GM12874 (cell line): ENCODE measurements around the gene TMEM59L.

Source experiments
- TF ChIP-seq, protein P1 (sequence below): IDR thresholded peaks from 2 replicates; pipeline ENCODE4 v1.5.1; 2011; ENCODE audit warnings: low read depth, mild to moderate bottlenecking, control low read depth, low read length, moderate library complexity; ENCODE audit not compliant: insufficient read depth

Gene TMEM59L

DNA sequence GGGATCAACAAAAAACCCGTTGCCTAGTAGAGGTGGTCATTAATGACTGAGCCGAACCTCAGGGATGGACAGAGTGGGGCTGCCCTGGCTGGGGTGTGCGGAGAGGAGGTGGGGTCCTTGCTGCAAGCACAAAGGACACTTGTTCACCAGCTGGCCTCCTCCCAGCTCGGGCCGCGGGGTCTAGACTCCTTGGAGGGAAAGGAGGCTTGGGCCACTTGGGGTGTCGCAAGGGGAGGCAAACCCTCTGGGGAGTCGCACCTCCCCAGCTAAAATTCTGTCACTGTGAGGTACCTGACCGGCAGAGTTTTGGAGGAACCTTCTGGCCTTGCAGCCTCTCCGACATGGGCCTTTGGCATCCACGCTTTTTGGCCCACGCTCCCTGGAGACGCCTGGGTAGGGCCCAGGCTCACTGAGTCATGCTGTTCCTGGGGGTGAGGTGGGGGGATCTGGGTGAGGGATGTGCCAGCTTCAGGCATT is 32.4 kb downstream of the TMEM59L start:
- TF ChIP-seq, protein P1, sequence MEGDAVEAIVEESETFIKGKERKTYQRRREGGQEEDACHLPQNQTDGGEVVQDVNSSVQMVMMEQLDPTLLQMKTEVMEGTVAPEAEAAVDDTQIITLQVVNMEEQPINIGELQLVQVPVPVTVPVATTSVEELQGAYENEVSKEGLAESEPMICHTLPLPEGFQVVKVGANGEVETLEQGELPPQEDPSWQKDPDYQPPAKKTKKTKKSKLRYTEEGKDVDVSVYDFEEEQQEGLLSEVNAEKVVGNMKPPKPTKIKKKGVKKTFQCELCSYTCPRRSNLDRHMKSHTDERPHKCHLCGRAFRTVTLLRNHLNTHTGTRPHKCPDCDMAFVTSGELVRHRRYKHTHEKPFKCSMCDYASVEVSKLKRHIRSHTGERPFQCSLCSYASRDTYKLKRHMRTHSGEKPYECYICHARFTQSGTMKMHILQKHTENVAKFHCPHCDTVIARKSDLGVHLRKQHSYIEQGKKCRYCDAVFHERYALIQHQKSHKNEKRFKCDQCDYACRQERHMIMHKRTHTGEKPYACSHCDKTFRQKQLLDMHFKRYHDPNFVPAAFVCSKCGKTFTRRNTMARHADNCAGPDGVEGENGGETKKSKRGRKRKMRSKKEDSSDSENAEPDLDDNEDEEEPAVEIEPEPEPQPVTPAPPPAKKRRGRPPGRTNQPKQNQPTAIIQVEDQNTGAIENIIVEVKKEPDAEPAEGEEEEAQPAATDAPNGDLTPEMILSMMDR, result no peak

DNA sequence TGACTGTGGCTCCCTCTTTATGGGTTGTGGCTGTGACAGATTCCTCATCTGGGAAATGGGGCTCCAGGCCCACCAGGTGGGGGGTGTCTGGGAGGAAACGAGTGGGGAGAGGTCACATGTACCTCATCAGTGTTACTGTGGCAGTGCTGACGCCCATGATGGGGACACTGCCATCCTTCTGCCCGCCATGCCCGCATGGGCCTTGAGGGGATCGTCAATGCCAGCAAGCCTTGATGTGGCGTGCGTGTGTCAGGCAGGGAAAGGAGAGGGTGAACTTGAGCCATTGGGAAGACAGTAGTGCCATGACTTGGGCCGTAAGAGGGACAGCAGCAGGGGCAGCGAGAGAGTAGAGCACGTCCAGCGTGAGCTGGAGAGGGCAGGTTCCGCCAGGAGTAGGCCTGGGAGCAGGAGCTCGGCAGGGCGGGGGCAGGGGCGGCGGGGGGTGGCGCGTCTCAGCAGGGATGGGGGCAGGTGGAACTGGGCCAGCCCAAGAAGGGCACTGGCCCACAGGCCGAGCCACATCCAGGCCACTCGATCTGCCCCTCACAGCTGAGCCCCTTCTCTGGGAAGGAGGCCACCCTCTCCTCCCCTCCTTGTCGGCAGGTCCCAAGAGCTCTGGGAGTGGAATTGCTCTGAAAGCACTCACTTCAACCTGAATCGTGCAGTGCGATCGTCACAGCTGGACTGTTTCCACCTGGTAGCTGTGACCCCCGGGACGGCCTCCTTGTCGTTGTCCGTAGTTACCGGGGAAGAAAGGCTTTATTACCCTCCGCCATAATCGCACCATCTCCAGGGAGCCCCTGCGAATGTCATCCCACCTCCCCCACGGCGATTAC is 34.1 kb downstream of the TMEM59L start:
- TF ChIP-seq, protein P1, result no peak

DNA sequence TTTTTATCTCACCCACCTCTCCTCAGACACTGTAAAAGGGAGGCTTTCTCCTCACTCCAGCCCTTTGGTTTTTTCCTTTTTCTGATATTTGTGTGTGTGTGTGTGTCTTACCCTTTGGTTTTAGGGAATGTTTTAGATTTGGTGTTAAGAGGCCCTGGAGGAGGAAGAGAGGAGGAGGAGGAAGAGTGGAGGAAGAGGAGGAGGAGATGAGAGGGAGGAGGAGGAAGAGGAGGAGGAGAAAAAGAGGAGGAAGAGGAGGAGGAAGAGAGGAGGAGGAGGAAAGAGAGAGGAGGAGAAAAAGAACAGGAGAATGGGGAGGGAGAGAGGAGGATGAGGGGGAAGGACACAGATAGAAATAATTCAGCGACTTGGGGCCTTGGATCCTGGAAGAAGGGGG is 34.7 kb downstream of the TMEM59L start:
- TF ChIP-seq, protein P1, result no peak

DNA sequence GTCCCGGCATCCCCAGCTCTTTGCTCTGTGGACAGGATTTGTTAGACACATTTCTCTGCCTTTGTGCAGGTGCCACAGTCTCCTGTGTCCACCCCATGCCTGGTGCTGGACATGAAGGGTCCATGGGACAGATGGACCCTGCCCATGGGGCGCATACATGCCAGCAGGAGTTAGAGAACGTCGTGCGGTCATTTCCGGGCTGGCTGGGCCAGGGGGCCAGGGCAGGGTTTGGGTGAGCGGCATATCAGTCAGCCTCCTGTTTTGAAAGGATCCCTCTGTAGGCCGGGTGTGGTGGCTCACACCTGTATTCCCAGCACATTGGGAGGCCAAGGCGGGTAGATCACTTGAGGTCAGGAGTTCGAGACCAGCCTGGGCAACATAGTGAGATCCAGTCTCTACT is 35.1 kb downstream of the TMEM59L start:
- TF ChIP-seq, protein P1, result no peak

DNA sequence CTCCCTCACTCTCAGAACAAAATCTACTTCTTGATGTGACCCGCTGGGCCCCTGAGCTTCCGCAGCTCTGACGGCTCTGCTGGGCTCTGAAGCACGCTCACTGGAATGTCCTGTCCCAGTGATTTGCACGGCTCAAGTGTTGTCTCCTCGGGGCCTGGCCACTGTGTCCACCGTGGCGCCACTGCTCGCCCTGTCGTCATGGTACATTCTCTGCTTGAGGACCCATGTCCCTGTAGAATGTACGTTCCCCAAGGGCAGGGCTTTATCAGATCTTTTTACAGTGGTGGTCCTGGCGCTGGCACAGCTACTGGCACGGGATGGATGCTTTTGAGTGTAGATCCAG is 36.3 kb downstream of the TMEM59L start:
- TF ChIP-seq, protein P1, result no peak

DNA sequence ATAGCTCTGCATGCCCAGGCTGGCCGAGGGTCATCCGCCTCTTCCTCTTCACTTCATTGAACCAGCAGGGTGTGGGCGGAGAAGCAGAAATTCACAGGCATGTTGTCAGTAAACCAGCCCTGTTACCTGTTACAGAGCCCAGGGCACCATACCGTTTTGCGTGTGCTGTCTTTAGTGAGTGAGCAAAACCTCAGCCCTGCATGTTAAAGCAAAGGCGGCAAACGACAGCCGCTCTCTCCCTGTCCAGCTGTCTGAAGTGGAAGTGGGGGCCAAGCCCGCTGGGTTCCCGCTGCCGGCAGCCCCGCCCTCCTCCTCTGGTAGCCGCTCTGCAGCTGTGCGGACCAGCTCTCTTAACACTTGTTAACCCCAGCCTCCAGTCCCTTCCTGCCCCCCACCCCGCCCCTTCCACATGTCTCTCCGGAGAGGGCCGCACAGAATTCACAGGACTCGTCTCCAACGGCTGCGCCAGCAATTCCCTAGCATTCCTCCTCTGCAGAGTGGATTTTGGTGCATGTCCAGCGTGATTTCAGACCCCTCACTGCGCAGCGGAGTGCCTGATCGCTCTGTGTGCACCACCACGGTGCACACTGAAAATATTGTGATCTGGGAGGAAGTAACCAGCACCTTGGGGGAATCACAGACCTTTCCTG is 36.8 kb downstream of the TMEM59L start:
- TF ChIP-seq, protein P1, result no peak

DNA sequence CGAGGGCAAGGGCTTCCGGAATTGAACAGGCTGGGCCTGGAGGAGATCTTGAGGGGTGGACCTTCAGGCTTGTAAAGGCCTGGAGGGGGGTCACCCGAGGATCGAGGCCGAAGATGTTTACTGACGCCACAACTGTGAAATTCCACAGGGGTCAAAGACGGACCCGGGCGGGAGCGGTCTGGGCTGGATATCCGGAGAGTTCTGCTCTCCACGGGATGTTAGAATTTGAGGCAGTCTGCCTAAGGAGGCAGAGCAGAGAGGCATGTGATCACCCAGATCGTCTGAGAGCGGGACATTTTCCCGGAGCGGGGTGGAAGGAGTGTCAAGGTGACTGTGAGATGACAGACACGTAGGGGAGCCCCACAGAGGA is 37.3 kb downstream of the TMEM59L start:
- TF ChIP-seq, protein P1, result no peak
